Measurements from ENCODE around the gene SSU72.

DNA sequence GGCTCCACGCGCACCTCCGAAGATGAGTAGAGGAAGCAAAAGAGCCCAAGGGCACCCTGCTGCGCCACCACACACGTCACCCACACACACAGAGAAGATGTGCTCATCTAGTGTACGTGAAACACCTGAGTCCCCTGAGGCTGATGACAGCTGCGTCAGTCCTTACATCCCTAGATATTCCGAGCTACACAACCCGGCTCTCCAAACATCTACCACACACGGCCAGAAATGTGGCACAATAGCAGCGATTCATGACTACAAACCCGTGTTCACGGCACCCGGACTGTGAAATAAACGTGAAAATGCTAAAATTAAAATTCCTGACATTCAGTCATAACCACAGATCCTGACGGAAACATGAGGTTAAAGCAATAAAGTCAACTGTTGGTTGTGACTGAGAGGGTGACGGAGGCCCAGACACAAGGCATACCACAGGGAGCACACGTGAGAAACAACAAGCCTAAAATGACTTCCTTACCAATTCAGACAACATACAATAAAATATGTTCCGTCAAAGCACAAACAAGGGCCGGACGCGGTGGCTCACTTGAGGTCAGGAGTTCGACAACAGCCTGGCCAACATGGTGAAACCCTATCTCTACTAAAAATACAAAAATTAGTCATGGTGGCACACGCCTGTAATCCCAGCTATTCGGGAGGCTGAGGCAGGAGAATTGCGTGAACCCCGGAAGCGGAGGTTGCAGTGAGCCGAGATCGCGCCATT, 7.3 kb downstream of the SSU72 start:
- no peak for TF ChIP-seq POLR2A (IDR thresholded peaks at IDR 0.05; ENCODE audit: low read depth, low read length)
- no peak for TF ChIP-seq POLR2AphosphoS5 (IDR thresholded peaks at IDR 0.05; ENCODE audit: low read depth, low read length)
- no peak for TF ChIP-seq TAF1 (IDR thresholded peaks at IDR 0.05; ENCODE audit: borderline replicate concordance, low read depth, low read length)

All from GM12892 (cell line).